ENCODE results near the gene DNAJC2.

DNAJC2 gene

DNA sequence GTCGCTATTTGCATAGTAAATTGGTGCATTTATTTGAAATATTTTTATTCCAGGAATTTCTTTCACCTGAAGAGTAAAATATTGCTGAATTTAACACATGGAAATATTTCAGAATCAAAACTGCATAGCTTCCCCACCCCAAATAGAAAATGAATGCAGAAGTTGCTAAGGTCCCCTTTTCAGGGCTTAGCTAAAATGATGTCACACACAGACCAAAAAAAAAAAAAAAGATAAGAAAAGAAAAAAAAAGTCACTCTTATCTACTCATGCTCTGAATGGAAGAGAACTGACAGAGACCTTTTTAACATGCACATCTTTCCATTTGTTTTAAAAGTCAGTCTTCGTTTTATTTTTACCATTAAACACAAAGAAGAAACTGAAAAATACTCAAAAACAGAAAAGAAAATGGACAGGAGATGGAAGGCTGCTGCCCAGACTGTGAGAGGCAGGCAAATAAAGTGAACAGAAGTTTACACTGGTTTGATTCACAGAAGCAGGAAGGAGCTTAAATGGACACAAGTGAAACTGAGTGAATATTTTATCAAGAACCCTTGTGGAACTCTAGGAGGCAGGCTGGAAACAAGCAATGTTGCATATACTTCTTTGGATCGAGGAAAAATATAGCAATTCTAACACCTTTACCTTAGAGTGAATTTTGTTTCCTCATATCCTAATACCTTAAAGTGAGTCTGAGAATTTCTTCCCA is 34.9 kb upstream of the DNAJC2 start:
- H3K4me1 ChIP-seq (ENCODE audit: insufficient read depth, low read length, severe bottlenecking) = no peaks in the 10 kb centered on the region
- H3K9ac ChIP-seq (ENCODE audit: low read length) = no peak overlapping the region
- H3F3A ChIP-seq (ENCODE audit: insufficient read depth, low read length) = no peaks in the 10 kb centered on the region
- no peaks in the 10 kb centered on the region for H3K79me2 ChIP-seq (ENCODE audit: insufficient read depth, low read length)
- H4K20me1 ChIP-seq (ENCODE audit: insufficient read depth, low read length) = no peaks in the 10 kb centered on the region
- no peaks in the 10 kb centered on the region for H3K9me2 ChIP-seq (ENCODE audit: low read depth, low read length)
- H2AFZ ChIP-seq (ENCODE audit: low read length) = no peak overlapping the region
- TF ChIP-seq, protein P1, sequence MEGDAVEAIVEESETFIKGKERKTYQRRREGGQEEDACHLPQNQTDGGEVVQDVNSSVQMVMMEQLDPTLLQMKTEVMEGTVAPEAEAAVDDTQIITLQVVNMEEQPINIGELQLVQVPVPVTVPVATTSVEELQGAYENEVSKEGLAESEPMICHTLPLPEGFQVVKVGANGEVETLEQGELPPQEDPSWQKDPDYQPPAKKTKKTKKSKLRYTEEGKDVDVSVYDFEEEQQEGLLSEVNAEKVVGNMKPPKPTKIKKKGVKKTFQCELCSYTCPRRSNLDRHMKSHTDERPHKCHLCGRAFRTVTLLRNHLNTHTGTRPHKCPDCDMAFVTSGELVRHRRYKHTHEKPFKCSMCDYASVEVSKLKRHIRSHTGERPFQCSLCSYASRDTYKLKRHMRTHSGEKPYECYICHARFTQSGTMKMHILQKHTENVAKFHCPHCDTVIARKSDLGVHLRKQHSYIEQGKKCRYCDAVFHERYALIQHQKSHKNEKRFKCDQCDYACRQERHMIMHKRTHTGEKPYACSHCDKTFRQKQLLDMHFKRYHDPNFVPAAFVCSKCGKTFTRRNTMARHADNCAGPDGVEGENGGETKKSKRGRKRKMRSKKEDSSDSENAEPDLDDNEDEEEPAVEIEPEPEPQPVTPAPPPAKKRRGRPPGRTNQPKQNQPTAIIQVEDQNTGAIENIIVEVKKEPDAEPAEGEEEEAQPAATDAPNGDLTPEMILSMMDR (IDR thresholded peaks at IDR 0.05; ENCODE audit: low read length) = no peak
- no peak for TF ChIP-seq EZH2 (IDR thresholded peaks at IDR 0.05; ENCODE audit: borderline replicate concordance, low read length)
- H3K36me3 ChIP-seq (ENCODE audit: insufficient read depth, low read length) = no peaks in the 10 kb centered on the region
- H3K27me3 ChIP-seq (ENCODE audit: insufficient read depth, low read length) = no peaks in the 10 kb centered on the region; the same call in 1 of the 2 replicates
- no peak overlapping the region for H3K4me3 ChIP-seq (ENCODE audit: low read depth, low read length, poor library complexity, severe bottlenecking)
- H3K4me2 ChIP-seq (ENCODE audit: low read length) = no peak overlapping the region
- no peaks in the 10 kb centered on the region for H3K9me3 ChIP-seq (ENCODE audit: low read length)
- no peak overlapping the region for H3K27ac ChIP-seq (ENCODE audit: low read depth, low read length, poor library complexity, severe bottlenecking)

- H3K36me3 ChIP-seq (ENCODE audit: insufficient read depth, low read length) = peaks cover 18% of the 10 kb centered on the region
- H2AFZ ChIP-seq (ENCODE audit: low read length) = no peak overlapping the region
- TF ChIP-seq, protein P1 (IDR thresholded peaks at IDR 0.05; ENCODE audit: low read length) = no peak
- H3K9me2 ChIP-seq (ENCODE audit: low read depth, low read length) = no peaks in the 10 kb centered on the region
- H3F3A ChIP-seq (ENCODE audit: insufficient read depth, low read length) = no peaks in the 10 kb centered on the region; the same call in 1 of the 2 replicates
- H3K4me1 ChIP-seq (ENCODE audit: insufficient read depth, low read length, severe bottlenecking) = no peaks in the 10 kb centered on the region
- no peak overlapping the region for H3K9ac ChIP-seq (ENCODE audit: low read length)
- H3K4me3 ChIP-seq (ENCODE audit: low read depth, low read length, poor library complexity, severe bottlenecking) = no peak overlapping the region
- H3K27me3 ChIP-seq (ENCODE audit: insufficient read depth, low read length) = no peaks in the 10 kb centered on the region; the same call in 1 of the 2 replicates
- no peak overlapping the region for H3K4me2 ChIP-seq (ENCODE audit: low read length)
- no peaks in the 10 kb centered on the region for H3K79me2 ChIP-seq (ENCODE audit: insufficient read depth, low read length)
- no peaks in the 10 kb centered on the region for H4K20me1 ChIP-seq (ENCODE audit: insufficient read depth, low read length)
- no peak overlapping the region for H3K27ac ChIP-seq (ENCODE audit: low read depth, low read length, poor library complexity, severe bottlenecking)
- H3K9me3 ChIP-seq (ENCODE audit: low read length) = no peaks in the 10 kb centered on the region
These were observed 29.5 kb upstream of the DNAJC2 start for GRCh38 chr7:103373866-103374643.

GRCh38 chr7:103369432-103369831 is 24.9 kb upstream of the DNAJC2 start:
- Histone ChIP-seq H3K27ac (ENCODE audit: low read depth, low read length, poor library complexity, severe bottlenecking) (no peak overlapping the region), H3K36me3 (ENCODE audit: insufficient read depth, low read length) (peaks cover 63% of the 10 kb centered on the region), H3F3A (ENCODE audit: insufficient read depth, low read length) (no peaks in the 10 kb centered on the region; the same call in 1 of the 2 replicates), H3K9me3 (ENCODE audit: low read length) (no peaks in the 10 kb centered on the region), H3K27me3 (ENCODE audit: insufficient read depth, low read length) (no peaks in the 10 kb centered on the region), H3K79me2 (ENCODE audit: insufficient read depth, low read length) (no peaks in the 10 kb centered on the region), H3K4me3 (ENCODE audit: low read depth, low read length, poor library complexity, severe bottlenecking) (no peak overlapping the region), H2AFZ (ENCODE audit: low read length) (no peak overlapping the region), H4K20me1 (ENCODE audit: insufficient read depth, low read length) (no peaks in the 10 kb centered on the region), H3K4me2 (ENCODE audit: low read length) (no peak overlapping the region), H3K9me2 (ENCODE audit: low read depth, low read length) (no peaks in the 10 kb centered on the region), H3K4me1 (ENCODE audit: insufficient read depth, low read length, severe bottlenecking) (no peaks in the 10 kb centered on the region), H3K9ac (ENCODE audit: low read length) (no peak overlapping the region)
- TF ChIP-seq EZH2 (IDR thresholded peaks at IDR 0.05; ENCODE audit: borderline replicate concordance, low read length) = no peak
- TF ChIP-seq, protein P1 (IDR thresholded peaks at IDR 0.05; ENCODE audit: low read length) = no peak
